Endothelial cell of umbilical vein (primary cell): ENCODE data around the gene FGF23.

ENCODE experiments used
- EZH2 ChIP-seq: IDR thresholded peaks from 2 replicates; pipeline ENCODE4 v1.6.1; 2012; ENCODE audit warnings: borderline replicate concordance, low read depth, mild to moderate bottlenecking, moderate library complexity, low read length, inconsistent platforms; ENCODE audit not compliant: severe bottlenecking
- MYC ChIP-seq: IDR thresholded peaks from one replicate; pipeline ENCODE4 v1.6.1; 2011; ENCODE audit warnings: mild to moderate bottlenecking, low read depth, low read length
- POLR2A ChIP-seq: IDR thresholded peaks from 2 replicates; pipeline ENCODE4 v1.6.1; 2012; ENCODE audit warnings: low read depth, mild to moderate bottlenecking, control low read depth, low read length
- TF ChIP-seq, protein P1 (sequence below), 2 donors: IDR thresholded peaks; 1 replicate in 1 of 2; 2 replicates in 1 of 2; pipeline ENCODE4 v1.5.1; 2011; ENCODE audit warnings: low read length in 2 of 2, mild to moderate bottlenecking in 2 of 2, moderate library complexity in 2 of 2, control low read depth in 1 of 2, inconsistent platforms in 1 of 2, low read depth in 1 of 2; ENCODE audit not compliant: insufficient read depth in 1 of 2; ENCODE audit errors: extremely low read depth in 1 of 2

DNA sequence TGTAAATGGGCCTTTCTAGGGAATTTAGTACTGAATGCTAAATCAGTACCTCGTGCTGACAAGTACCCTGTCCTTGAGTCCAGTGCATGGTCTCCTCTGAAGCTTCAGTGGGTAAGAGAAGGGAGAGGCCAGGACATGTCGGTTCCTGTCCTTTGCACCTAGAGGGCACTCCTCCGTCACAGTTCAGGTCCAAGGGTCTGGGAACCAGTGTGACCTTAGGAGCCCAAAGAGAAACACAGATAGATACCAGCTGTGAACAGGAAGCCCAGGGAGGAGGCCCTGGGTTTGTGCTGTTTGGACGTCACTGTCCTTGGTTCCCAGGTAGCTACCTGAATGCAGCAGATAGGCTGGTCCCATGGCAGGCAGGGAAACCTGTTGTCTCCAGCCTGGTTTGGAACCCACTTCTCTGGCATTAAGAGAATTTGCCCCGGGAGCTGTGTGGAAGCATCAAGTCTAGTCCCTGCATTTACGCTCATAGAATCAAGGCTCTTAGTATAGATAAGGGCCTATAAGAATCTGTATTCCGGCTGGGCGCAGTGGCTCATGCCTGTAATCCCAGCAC lies 3.9 kb upstream of the FGF23 start:
- TF ChIP-seq, protein P1, sequence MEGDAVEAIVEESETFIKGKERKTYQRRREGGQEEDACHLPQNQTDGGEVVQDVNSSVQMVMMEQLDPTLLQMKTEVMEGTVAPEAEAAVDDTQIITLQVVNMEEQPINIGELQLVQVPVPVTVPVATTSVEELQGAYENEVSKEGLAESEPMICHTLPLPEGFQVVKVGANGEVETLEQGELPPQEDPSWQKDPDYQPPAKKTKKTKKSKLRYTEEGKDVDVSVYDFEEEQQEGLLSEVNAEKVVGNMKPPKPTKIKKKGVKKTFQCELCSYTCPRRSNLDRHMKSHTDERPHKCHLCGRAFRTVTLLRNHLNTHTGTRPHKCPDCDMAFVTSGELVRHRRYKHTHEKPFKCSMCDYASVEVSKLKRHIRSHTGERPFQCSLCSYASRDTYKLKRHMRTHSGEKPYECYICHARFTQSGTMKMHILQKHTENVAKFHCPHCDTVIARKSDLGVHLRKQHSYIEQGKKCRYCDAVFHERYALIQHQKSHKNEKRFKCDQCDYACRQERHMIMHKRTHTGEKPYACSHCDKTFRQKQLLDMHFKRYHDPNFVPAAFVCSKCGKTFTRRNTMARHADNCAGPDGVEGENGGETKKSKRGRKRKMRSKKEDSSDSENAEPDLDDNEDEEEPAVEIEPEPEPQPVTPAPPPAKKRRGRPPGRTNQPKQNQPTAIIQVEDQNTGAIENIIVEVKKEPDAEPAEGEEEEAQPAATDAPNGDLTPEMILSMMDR (IDR thresholded peaks at IDR 0.05; ENCODE audit: extremely low read depth in 1 of 2, insufficient read depth in 1 of 2, low read depth in 1 of 2, low read length in 2 of 2), result no peak
- no peak for TF ChIP-seq POLR2A
- no peak for TF ChIP-seq EZH2
- no peak for TF ChIP-seq MYC
